Stimulated activated CD8-positive, alpha-beta memory T cell treated with anti-CD3 and anti-CD28 coated beads, Interleukin-7, amount 100 ng/mL, for 48 hours (primary cell): ENCODE measurements around the gene STK16.
"Not testable (repeated sequence)": the region's sequence is repeated elsewhere in the genome, so short reads cannot be mapped to it uniquely, and the experiment has no call there.

Experiments used
- DNase-seq, 2 donors: peaks; one replicate each; pipeline ENCODE4 v3.0.0-alpha.2; 2020; ENCODE audit warnings: low read depth in 1 of 2; ENCODE audit errors: extremely low read depth in 1 of 2

Gene STK16

GRCh38 chr2:219245148-219245898 lies at the start of gene STK16, which contains the start of gene GLB1L:
TSS of gene STK16 (plus strand) at chr2:219245479. CDS start at chr2:219246000, 521 bp downstream.
TSS of gene GLB1L (minus strand) at chr2:219245444. CDS start at chr2:219243573, 1,871 bp downstream.
- DNase-seq = peak; percentile 81 to 86

- no peak for DNase-seq
Observed at GRCh38 chr2:219197388-219197787, 47.9 kb upstream of the STK16 start.

DNA sequence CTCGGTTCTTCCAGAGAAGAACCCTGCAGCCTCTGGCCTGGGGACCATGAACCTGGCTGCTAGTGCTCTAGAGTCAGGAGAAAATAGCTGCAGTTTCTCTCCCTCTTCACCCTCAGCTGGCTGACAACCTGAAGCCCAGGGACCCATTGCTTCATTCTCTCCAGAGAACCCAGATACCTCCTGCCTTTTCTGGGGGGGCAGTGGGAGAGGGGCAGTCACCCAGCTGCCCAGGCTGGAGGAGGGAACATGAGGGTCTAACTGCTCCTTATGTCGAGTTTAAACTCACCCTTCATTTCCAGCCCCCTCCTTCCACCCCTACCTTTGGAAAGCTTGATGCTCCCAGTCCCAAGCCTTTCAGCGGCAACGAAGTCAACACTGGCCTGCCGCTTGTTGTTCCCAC lies 46.3 kb upstream of the STK16 start:
- no peak for DNase-seq

GRCh38 chr2:219199470-219200211 lies 45.6 kb upstream of the STK16 start:
- no peak for DNase-seq

DNA sequence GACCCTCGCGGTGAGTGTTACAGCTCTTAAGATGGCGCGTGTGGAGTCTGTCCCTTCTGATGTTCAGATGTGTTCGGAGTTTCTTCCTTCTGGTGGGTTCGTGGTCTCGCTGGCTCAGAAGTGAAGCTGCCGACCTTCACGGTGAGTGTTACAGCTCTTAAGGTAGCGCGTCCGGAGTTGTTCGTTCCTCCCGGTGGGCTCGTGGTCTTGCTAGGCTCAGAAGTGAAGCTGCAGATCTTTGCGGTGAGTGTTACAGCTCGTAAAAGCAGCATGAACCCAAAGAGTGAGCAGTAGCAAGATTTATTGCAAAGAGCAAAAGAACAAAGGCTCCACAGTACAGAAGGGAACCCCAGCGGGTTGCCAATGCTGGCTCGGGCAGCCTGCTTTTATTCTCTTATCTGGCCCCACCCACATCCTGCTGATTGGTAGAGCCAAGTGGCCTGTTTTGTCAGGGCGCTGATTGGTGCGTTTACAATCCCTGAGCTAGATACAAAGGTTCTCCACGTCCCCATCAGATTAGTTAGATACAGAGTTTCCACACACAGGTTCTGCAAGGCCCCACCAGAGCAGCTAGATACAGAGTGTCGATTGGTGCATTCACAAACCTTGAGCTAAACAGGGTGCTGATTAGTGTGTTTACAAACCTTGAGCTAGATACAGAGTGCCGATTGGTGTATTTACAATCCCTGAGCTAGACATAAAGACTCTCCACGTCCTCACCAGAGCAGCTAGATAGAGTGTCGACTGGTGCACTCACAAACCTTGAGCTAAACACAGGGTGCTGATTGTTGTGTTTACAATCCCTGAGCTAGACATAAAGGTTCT lies 44.6 kb upstream of the STK16 start:
- peak in 1 of 2 donors; percentile 27 for DNase-seq

DNA sequence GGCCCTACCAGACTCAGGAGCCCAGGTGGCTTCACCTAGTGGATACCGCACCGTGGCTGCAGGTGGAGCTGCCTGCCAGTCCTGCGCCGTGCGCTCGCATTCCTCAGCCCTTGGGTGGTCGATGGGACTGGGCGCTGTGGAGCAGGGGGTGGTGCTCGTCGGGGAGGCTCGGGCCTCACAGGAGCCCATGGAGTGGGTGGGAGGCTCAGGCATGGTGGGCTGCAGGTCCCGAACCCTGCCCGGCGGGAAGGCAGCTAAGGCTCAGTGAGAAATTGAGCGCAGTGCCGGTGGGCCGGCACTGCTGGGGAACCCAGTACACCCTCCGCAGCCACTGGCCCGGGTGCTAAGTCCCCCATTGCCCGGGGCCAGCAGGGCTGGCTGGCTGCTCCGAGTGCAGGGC lies 43.9 kb upstream of the STK16 start:
- not testable (repeated sequence) for DNase-seq

GRCh38 chr2:219204425-219205164 lies 40.7 kb upstream of the STK16 start:
- DNase-seq = no peak

DNA sequence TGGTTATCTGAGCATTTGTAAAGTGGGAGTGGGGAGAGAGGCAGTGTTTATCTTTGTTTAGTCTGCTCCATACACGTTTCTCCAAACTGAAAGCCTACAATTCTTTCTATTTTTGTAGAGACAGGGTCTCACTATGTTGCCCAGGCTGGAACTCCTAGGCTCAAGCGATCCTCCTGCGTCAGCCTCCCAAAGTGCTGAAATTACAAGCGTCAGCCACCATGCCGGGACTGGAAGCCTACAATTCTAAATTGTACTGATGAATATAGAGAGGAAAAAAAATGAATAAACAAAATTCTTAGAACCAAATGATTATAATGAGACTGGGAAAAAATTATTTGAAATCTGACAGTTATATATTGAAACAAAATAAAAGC lies 40.1 kb upstream of the STK16 start:
- no peak for DNase-seq

DNA sequence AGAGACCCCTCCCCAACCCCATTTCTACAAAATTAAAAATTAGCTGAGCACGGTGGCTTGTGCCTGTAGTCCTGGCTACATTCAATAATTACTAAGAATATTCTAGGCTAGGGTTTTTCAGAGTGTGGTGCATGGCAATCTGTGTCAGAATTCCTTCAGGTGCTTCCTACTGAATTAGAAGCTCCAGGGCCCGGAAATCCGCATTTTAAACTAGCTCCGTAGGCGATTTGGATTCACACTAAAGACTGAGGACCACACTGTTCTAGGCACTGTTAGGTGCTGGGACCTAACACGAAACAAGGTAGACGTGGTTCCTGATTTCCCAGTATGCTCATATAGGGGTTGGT lies 39.3 kb upstream of the STK16 start:
- DNase-seq = no peak

- DNase-seq = peak; percentile 88 to 93
Observed at GRCh38 chr2:219206328-219207133, 38.7 kb upstream of the STK16 start, which contains the start of gene ZFAND2B. TSS of gene ZFAND2B (plus strand) at chr2:219206782. CDS start at chr2:219206988, 206 bp downstream.

DNA sequence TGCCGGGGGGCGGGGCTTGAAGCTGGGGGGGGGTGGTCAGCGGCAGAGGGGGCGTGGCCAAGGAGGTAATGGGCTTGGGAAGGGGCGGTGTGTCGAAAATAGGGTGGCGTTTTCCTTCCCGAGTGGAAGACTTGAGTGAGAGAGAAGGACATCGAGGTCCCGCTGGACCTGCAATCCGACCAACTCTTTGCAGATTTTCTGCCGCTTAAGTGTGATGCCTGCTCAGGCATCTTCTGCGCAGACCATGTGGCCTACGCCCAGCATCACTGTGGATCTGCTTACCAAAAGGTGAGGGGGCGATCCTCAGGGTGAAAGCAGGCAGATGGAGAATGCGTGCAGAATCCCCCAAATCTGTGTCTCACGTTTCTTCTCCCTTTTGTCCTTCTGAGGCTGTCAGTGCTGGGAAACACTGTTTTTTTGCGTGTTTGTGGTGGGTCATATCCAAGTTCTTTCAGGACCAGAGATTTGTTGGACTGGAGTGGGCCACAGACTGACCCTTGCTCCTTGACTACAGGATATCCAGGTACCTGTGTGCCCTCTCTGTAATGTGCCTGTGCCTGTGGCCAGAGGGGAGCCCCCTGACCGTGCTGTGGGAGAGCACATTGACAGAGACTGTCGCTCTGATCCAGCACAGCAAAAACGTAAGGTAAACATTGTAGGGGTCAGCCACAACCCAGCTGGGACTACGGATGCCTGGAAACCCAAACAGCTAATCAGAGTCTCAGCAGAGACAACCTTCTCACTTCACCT lies 38.0 kb upstream of the STK16 start:
- DNase-seq = no peak

GRCh38 chr2:219207884-219208740 lies 37.2 kb upstream of the STK16 start:
- no peak for DNase-seq

GRCh38 chr2:219209236-219210195 lies 35.8 kb upstream of the STK16 start:
- no peak for DNase-seq

GRCh38 chr2:219210196-219210885 lies 34.9 kb upstream of the STK16 start:
- no peak for DNase-seq

DNA sequence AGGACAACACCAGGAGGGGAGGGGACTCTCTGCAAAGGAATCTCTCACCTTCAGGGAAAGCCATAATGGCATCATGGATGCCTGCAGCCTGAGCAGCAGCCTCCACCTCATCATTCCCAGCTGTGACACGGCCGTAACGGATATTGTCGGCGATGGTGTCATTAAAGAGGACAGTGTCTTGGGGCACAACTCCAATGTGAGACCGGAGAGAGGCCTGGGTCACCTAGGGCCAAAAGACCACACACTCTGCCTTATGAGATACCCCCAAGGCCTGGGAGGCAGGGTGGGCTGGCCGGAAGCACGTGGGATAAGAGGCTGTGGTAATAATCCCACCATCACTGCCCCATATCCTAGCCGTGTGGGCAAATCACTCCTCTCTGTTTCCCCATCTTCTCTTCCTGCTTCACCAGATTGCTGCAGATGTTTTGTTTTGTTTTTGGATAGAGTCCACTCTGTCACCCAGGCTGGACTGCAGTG lies 34.4 kb upstream of the STK16 start:
- no peak for DNase-seq

DNA sequence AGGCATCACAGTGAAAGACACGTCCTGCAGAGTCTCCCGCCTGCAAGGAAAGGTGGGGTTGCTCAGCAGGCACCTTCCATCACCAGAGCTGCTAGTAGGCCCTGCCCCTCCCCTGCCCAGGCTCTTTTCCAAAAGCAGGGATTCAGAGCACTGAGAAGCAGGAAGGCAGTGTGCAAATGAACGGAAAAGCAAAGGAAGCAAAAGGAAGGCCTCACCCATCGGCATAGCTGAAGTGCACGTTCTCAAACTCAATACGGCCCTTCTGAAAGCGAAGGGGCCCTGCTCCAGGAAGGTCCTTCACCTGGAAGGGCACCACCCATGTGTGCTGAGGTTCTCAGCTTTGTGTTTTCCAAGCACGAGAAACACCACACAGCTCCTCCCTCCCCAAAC lies 32.3 kb upstream of the STK16 start:
- DNase-seq = no peak
